ENCODE measurements around the gene MAP4K5. TPM values are rescaled to one million over a fixed set of nuclear protein-coding genes. Genes with fewer than 3 reads are reported as not detected.

Gene MAP4K5
- total RNA-seq, 1 experiment from 2014 or later: 42.7 TPM

GRCh38 chr14:50399251-50400032 is 132.9 kb downstream of the MAP4K5 start:
- H3K4me1 Mint-ChIP-seq: peaks cover 21 to 39% of the 10 kb centered on the region in 2 experiments
- DNase-seq: no peak
- peaks cover 0 to 3% (median 0%) of the 10 kb centered on the region in 3 experiments; a peak in 2 of 7 replicates for H3K36me3 Mint-ChIP-seq (ENCODE audit: insufficient read depth in 1 of 3, low read depth in 3 of 3)
- H2BK20ac ChIP-seq (ENCODE audit: low read depth, low read length, poor library complexity, severe bottlenecking): no peak overlapping the region
- no peak overlapping the region for H3K14ac ChIP-seq (ENCODE audit: insufficient read depth, low read length)
- H3K23ac ChIP-seq (ENCODE audit: insufficient read length, low read depth, low read length): no peak overlapping the region
- peaks cover 6% of the 10 kb centered on the region; the same call in 1 of the 2 replicates for H3K4me1 ChIP-seq (ENCODE audit: insufficient read depth, low read length)
- H3K27me3 ChIP-seq (ENCODE audit: insufficient read depth, low read length): no peaks in the 10 kb centered on the region; the same call in 1 of the 2 replicates
- H3K79me2 ChIP-seq (ENCODE audit: insufficient read depth, low read length): no peaks in the 10 kb centered on the region
- H4K20me1 ChIP-seq (ENCODE audit: control insufficient read depth, insufficient read depth, insufficient read length): no peaks in the 10 kb centered on the region
- H2BK5ac ChIP-seq (ENCODE audit: insufficient read length, low read length): no peak overlapping the region
- no peak overlapping the region for H3K18ac ChIP-seq (ENCODE audit: insufficient read length, low read depth, low read length)
- H2AK5ac ChIP-seq (ENCODE audit: insufficient read length, low read length): no peak overlapping the region
- no peaks in the 10 kb centered on the region for H3K79me1 ChIP-seq (ENCODE audit: insufficient read depth, low read depth, low read length, poor library complexity, severe bottlenecking)
- no peak overlapping the region for H4K5ac ChIP-seq (ENCODE audit: insufficient read length, low read depth, low read length)
- H3K56ac ChIP-seq (ENCODE audit: insufficient read length, low read depth, low read length): no peak overlapping the region
- no peaks in the 10 kb centered on the region; a peak in 1 of 5 replicates for H3K9me3 Mint-ChIP-seq
- WGBS (ENCODE audit: extremely low coverage, insufficient read length, low lambda C conversion rate): no CpG with 5 or more reads among the region's 6 CpGs
- peaks cover 10% of the 10 kb centered on the region for H3K23me2 ChIP-seq (ENCODE audit: insufficient read length, low read depth, low read length, poor library complexity, severe bottlenecking)
- H2BK12ac ChIP-seq (ENCODE audit: insufficient read length, low read depth, low read length): no peak overlapping the region
- no peak overlapping the region for H3K4ac ChIP-seq (ENCODE audit: low read depth, low read length)
- no peak overlapping the region for H3K9ac ChIP-seq (ENCODE audit: extremely low read depth, insufficient read length, low read length)
- no peak overlapping the region for H3K4me3 Mint-ChIP-seq
- H4K8ac ChIP-seq (replicated peaks; ENCODE audit: insufficient read length, low read depth, low read length): no peak overlapping the region
- no peak overlapping the region for H3K4me2 ChIP-seq (ENCODE audit: insufficient read depth, insufficient read length, low read length)
- no peak overlapping the region for H2BK120ac ChIP-seq (ENCODE audit: low read depth, low read length, poor library complexity, severe bottlenecking)
- no peak overlapping the region for H2BK15ac ChIP-seq (ENCODE audit: low read depth, low read length)
- H3K27me3 Mint-ChIP-seq (ENCODE audit: low read depth): peaks cover 39% of the 10 kb centered on the region
- no peak overlapping the region for H2AFZ ChIP-seq (ENCODE audit: low read length)
- H3K27ac ChIP-seq (ENCODE audit: insufficient read length, low read depth, low read length): no peak overlapping the region
- no peaks in the 10 kb centered on the region for H3K9me3 ChIP-seq (ENCODE audit: control insufficient read depth, low read depth, low read length)
- H3T11ph ChIP-seq (ENCODE audit: low read length): no peak overlapping the region
- no peak overlapping the region for H4K91ac ChIP-seq (ENCODE audit: insufficient read length, low read depth, low read length)
- no peak for TF ChIP-seq CTCF (conservative IDR thresholded peaks at IDR 0.05)
- no peak overlapping the region for H3K27ac Mint-ChIP-seq

Measured in H9 (cell line).